GM03348 (cell line): ENCODE results near the gene FLYWCH1.

Experiments
- DNase-seq: peaks from one replicate; pipeline ENCODE4 v3.0.0; 2012; ENCODE audit warnings: low spot score

Gene FLYWCH1

DNA sequence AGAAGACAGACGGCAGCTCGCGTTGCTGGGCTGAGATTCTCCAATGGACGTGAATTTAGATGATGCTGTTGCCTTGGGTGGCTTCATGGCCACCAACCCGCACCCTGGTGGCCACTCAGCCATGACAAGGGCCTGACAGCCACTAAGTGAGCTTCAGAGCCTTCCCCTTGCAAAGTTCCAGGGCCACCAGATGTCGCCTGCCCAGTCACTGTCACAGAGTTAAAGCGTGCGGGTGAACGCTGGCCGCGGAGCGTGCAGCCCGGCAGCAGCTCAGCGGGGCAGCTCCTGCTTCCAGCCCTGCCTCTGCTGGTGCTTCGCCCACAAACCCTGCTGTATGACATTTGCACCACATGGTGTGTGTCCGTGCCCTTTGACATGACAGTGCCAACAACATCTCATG is 39.0 kb downstream of the FLYWCH1 start:
- DNase-seq, result no peak

DNA sequence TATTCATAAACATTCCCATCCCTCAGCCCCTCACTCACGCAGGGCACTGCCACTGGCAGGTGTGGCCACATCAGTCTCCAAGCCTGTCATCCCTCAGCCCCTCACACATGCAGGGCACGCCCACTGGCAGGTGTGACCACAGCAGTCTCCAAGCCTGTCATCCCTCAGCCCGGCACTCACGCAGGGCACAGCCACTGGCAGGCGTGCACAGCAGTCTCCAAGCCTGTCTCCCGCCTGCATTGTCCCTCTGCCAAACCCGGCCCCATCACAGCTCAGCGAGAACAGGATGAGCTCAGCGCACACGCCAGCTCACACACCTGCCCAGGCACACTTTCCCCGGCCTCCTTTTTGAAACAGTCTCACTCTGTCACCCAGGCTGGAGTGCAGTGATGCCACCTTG is 40.9 kb downstream of the FLYWCH1 start:
- no peak for DNase-seq

- DNase-seq, result no peak
These were observed 42.2 kb downstream of the FLYWCH1 start for GRCh38 chr16:2953706-2954627.

DNA sequence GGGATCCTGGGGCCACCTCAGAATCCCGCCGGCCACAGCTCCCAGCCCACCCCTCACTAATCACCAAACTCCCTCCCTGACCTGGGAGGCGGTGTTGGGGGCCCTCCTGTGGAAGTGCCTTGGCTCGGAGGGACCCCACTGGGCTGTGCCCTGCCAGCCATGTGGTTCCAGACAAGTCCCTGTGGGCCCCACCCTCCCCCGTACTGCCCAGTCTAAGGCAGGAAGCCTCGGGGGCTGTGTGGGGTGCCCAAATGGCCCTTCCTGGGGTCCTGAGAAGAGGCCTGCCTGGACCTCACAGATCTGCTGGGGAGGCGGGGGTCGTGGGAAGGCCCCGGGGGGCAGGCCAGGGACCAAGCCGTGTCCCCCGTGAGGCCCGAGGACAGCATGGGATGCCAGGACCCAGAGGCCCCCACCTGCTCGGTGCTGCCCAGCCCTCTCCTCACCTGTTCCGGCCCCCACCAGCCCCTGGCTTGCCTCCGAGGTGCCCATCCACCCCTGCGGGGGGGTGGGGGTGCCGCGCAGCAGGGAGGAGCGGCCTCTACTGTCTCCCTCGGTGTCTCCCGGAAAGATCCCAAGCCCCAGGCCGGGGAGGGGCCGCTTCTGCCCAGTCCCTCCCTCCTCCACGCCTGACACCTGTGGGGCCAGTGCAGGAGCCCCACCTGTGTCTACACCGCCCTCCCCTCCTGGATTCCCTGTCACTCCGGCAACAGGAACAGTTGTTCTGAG is 43.1 kb downstream of the FLYWCH1 start:
- no peak for DNase-seq

GRCh38 chr16:2955438-2955778 is 43.7 kb downstream of the FLYWCH1 start:
- DNase-seq, result no peak

DNA sequence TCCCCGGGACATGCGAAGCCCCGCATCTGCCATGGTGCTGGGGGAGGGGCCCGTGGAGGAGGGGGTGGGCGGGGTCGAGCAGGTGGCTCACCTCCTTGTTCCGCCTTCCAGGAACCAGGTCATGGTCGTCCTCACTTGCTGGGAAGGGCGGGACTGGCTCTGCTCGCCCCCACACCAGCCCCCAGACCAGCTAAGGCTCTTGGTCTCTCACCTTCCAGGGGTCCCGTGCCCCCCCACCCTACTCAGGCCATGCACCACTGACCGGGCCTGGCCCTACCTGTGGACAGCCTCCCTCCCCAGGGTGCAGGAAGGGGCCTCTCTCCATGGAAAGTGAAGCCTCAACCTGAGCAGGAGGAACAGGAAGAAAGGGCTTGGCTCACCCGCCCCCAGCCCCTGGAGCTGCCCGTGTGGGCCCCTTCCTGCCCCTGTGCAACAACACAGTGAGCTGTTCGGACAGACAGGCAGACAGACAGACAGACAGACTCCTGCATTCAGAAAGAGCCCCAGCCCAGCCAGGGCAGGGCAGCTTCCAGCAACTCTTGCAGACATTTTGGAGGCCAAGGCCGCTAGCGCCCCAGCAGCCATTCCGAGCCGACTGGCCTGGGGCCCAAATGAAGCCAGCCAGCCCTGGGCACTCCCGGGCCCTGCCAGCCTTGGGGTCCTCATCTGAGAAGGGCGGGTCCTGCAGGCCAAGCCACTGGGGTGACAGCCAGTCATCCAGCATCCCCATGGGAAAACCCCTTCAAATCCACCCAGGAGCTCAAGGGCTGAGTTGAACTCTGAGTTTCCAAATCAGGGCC is 44.2 kb downstream of the FLYWCH1 start:
- no peak for DNase-seq

DNA sequence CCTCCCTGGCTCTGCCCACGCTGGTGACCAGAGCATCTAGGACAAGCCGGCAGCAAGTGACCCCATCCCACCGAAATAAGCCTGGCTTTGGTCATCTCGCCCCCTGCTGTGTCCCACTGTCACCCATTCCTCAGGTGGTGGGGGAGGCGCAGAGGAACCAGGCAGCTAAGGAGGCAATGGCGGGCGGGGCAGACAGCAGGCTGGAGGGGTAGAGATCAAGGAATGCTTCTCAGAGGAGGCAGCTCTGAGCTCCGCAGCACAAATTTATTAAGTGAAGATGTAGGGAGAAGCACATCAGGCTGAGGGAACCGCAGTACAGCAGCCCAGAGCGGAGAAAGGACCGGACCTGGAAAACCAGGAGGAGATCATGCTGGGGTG is 44.8 kb downstream of the FLYWCH1 start:
- DNase-seq, result no peak

GRCh38 chr16:2959206-2959605 is 47.5 kb downstream of the FLYWCH1 start:
- no peak for DNase-seq

- DNase-seq, result no peak
These were observed 48.7 kb downstream of the FLYWCH1 start for GRCh38 chr16:2960183-2961010.

DNA sequence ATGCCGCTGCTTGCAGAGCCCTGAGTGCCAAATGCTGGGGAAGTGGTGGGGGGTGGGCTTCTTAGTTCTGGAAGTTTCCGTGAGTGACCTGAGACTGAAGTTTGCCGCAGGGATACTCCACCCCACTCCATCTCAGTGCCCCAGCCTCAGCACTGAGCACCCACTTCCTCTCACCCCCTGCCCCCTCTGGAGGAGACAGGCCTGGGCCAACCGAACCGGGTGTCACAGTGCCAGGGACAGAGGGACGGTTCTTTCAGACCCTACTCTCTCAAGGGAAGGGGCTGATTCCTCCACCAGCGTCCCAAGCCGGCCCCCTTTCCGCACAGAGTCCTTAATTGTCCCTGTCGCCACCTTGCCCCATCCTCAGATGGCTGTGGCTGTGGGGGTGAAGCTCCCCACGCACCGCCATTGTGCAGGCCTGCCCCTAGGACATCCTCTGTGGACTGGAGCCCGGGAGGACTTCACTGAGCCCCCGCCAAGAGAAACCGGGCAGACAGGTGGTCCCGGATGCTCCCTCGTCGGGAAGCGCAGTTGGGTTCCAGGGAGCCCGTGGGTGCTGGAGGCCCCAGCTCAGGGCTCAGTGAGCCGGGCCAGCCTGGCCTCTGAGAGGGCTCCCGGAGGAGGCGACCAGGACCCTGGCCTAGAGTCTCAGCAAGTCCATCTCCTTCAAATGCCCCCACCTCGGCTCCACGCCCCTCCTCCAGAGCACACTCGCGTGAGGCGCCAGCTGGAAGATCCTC is 50.8 kb downstream of the FLYWCH1 start:
- no peak for DNase-seq

DNA sequence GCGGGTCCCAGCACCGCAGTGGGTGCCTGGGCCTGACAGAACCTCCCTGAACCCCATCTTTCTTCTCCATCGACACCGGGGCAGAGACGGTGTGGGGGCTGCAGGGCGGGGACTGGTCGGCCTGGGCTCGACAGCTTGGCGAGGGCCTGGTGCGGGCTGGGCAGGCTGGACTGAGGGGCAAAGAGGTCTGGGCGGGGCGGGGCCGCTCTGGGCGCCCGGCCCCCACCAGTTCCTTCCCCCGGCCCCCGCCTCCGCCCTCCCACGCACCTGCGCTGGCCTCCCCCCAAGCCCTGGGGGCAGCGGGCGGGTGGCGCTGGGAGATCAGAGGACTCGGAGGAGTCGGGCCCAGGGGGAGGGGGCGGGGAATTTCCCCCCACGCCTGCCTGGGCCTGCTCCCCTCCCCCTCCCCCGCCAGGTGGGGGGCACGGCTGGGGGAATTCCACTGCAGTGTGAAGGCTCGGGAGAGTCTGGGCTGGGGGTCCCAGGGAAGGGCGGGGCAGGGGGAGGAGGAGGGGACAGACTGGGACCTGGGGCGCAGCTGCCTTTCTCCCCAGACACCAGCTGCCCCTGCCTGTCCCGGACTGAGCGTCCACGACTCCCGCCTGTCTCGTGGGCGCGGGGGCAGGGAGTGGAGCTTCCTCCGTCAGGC is 51.5 kb downstream of the FLYWCH1 start:
- no peak for DNase-seq

- peak; percentile 46 for DNase-seq
These were observed 52.2 kb downstream of the FLYWCH1 start, which contains the start of gene KREMEN2 for GRCh38 chr16:2963723-2964474. TSS of gene KREMEN2 (plus strand) at chr16:2964275. CDS start at chr16:2964521, 246 bp downstream.

DNA sequence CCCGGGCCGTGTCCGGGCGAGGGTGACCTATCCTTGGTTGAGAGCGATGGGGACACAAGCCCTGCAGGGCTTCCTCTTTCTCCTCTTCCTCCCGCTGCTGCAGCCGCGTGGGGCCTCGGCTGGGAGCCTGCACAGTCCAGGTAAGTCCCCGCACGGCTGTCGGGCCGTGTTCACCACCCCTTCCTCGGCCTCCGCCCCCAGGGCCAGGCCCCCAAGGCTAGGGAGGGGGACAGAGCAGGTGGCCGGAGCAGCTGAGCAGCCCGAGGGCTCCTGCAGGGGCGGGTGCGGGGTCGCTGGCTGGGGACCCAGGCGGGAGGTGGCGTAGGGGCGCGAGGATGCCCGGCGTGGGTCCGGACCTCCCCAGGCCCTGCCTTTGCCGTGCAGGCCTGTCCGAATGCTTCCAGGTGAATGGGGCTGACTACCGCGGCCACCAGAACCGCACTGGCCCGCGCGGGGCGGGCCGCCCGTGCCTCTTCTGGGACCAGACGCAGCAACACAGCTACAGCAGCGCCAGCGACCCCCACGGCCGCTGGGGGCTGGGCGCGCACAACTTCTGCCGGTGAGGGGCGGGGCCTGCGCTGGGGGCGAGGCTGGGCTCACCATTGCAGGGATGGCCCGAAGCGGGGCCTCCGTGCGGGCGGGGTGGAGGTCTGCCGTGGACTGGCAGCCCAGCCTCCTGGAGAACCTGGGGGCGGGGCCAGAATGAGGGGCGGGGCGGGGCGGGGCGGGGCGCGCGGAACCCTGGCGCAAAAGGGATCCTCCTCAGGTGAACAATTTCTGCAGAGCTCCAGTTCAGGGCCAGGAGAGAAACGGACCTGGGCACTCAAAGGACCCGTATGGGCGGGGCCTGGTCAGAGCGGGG is 53.0 kb downstream of the FLYWCH1 start:
- DNase-seq, result peak; percentile 37

DNA sequence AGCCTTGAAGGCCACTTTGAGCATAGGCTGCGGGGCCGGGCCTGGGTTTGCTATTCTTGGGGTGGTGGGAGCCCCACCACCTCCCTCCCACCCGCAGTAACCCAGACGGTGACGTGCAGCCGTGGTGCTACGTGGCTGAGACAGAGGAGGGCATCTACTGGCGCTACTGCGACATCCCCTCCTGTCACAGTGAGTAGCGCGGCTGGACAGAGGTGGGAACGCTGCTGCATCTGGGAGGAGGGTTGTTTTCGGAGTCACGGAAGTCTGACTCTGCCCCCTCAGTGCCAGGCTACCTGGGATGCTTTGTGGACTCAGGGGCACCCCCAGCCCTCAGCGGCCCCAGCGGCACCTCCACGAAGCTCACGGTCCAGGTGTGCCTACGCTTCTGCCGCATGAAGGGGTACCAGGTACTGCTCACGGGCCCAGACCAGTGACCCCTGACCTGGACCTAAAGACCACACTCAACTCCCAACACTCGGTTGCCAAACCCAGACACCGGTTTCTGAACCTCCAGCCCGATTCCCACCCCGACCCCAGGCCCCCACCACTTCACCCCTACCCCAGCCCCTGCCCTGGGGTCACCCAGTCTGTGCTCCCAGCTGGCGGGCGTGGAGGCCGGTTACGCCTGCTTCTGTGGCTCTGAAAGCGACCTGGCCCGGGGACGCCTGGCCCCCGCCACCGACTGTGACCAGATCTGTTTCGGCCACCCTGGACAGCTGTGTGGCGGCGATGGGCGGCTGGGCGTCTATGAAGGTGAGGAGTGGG is 54.5 kb downstream of the FLYWCH1 start:
- no peak for DNase-seq

- DNase-seq, result no peak
These were observed 55.1 kb downstream of the FLYWCH1 start for GRCh38 chr16:2966808-2967191.

- DNase-seq, result no peak
These were observed 55.5 kb downstream of the FLYWCH1 start for GRCh38 chr16:2967211-2967631.

DNA sequence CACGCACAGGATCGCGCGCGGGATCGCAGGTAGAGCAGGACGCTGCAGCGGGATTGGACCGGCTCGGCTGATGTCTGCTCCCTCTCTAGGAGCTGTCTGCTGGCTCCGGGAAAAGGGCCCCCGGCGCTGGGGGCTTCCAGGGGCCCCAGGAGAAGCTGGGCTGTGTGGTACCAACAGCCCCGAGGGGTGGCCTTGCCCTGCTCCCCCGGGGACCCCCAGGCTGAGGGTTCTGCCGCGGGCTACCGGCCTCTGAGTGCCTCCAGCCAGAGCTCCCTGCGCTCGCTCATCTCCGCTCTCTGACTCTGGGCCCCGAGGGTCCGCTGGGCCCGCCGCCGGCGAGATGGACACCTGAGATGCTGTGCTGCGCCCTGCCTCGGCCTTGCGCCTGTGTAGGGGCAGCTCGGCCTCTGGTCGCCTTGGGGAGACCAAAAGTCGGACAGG is 56.0 kb downstream of the FLYWCH1 start:
- no peak for DNase-seq

DNA sequence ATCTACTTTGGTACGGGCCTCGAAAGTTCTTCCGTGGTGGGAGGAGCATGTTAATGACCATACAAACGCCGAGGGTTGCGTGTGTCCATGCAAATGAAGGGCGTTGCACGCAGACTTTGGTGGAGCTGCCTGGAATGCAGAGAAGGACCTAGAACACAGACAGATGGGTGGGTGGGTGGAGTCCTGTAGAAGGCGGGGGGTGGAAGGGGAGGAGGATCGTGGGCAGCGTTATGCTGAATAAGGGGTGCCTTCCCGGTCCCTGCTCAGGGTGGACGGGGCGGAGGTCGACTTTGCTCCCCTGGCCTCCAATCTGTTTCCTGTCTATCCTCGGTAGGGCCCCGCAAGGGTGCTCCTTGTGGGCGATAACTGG is 56.6 kb downstream of the FLYWCH1 start:
- DNase-seq, result no peak
